IMR-90 (cell line): Measurements from ENCODE around the gene SOCS3. TPM values are rescaled to one million over a fixed set of nuclear protein-coding genes. Genes with fewer than 3 reads are reported as not detected.
A peak's percentile ranks its signal among the peaks of the same experiment; 100 is the strongest.

ENCODE experiments used
- ATAC-seq: fragments of 200-7000 bp; cut with Tn5 transposase; 2 replicates; pipeline ENCODE4 v1.9.1; 2020; ENCODE audit warnings: low read depth, mild to moderate bottlenecking, moderate library complexity
- BruUV-seq: library from RNA; stranded (reverse); fragments of 400-500 nt; replicated peaks from 2 replicates; lab custom pipeline; 2021; lab: Mats Ljungman, UMichigan
- CTCF ChIA-PET: fragments of 300-600 bp; formaldehyde crosslinking; extraction: SDS; loops from one replicate; lab custom pipeline; 2021; ENCODE audit warnings: antibody characterized with exemption; lab: Yijun Ruan, JAX
- POLR2A ChIA-PET: fragments of 300-600 bp; sonication (Branson Sonifier 250); formaldehyde crosslinking; loops from one replicate; lab custom pipeline; 2022; ENCODE audit warnings: antibody characterized with exemption; ENCODE audit not compliant: unreplicated experiment; lab: Charles Lee
- DNase-seq: peaks from one replicate; pipeline ENCODE4 v3.0.0; 2013
- H2AFZ ChIP-seq: replicated peaks from 2 replicates; pipeline ENCODE3; 2013; ENCODE audit warnings: low read length, mild to moderate bottlenecking; ENCODE audit not compliant: poor library complexity
- H2AK5ac ChIP-seq: 2 replicates; pipeline ENCODE4 v1.6.1; 2013; ENCODE audit warnings: low read depth, low read length, inconsistent platforms
- H2AK9ac ChIP-seq: replicated peaks from 2 replicates; pipeline ENCODE3; 2013; ENCODE audit warnings: mild to moderate bottlenecking, low read depth, low read length, moderate library complexity; ENCODE audit not compliant: poor library complexity
- H2BK120ac ChIP-seq: 2 replicates; pipeline ENCODE4 v1.6.1; 2013; ENCODE audit warnings: low read depth, low read length, inconsistent platforms
- H2BK15ac ChIP-seq: 3 replicates; pipeline ENCODE4 v1.6.1; 2013; ENCODE audit warnings: low read depth, low read length, inconsistent platforms
- H2BK20ac ChIP-seq: 2 replicates; pipeline ENCODE4 v1.6.1; 2013; ENCODE audit warnings: low read depth, mild to moderate bottlenecking, inconsistent platforms, low read length, moderate library complexity
- H2BK5ac ChIP-seq: 2 replicates; pipeline ENCODE4 v1.6.1; 2013; ENCODE audit warnings: mild to moderate bottlenecking, low read depth, low read length, inconsistent platforms; ENCODE audit not compliant: poor library complexity, severe bottlenecking
- H3K14ac ChIP-seq: replicated peaks from 2 replicates; pipeline ENCODE4 v1.6.1; 2013; ENCODE audit warnings: low read depth, low read length, inconsistent platforms
- H3K18ac ChIP-seq: 2 replicates; pipeline ENCODE4 v1.6.1; 2013; ENCODE audit warnings: low read depth, low read length, control low read depth
- H3K23ac ChIP-seq: 2 replicates; pipeline ENCODE4 v1.6.1; 2013; ENCODE audit warnings: low read depth, low read length, inconsistent platforms
- H3K27ac ChIP-seq: 2 replicates; pipeline ENCODE4 v1.5.1; 2013; ENCODE audit warnings: mild to moderate bottlenecking, control low read depth, low read length; ENCODE audit not compliant: insufficient read depth
- H3K27me3 ChIP-seq: 2 replicates; pipeline ENCODE4 v1.6.1; 2013; ENCODE audit warnings: low read length; ENCODE audit not compliant: control insufficient read depth, insufficient read depth
- H3K36me3 ChIP-seq: 2 replicates; pipeline ENCODE4 v1.6.1; 2013; ENCODE audit warnings: low read length, mixed read lengths; ENCODE audit not compliant: control insufficient read depth, insufficient read depth
- H3K4ac ChIP-seq: 2 replicates; pipeline ENCODE4 v1.6.1; 2013; ENCODE audit warnings: low read depth, low read length, inconsistent platforms
- H3K4me1 ChIP-seq: 2 replicates; pipeline ENCODE4 v1.6.1; 2013; ENCODE audit warnings: low read length, mixed read lengths; ENCODE audit not compliant: control insufficient read depth, insufficient read depth
- H3K4me2 ChIP-seq: 2 replicates; pipeline ENCODE4 v1.6.1; 2013; ENCODE audit warnings: low read depth, mild to moderate bottlenecking, control low read depth, low read length, moderate library complexity
- H3K4me3 ChIP-seq: 2 replicates; pipeline ENCODE4 v1.5.1; 2013; ENCODE audit warnings: low read depth, mild to moderate bottlenecking, control low read depth, low read length, moderate library complexity; ENCODE audit not compliant: insufficient read depth
- H3K56ac ChIP-seq: 2 replicates; pipeline ENCODE4 v1.6.1; 2013; ENCODE audit warnings: low read length, inconsistent platforms; ENCODE audit not compliant: insufficient read depth; ENCODE audit errors: extremely low read depth
- H3K79me1 ChIP-seq, 2 experiments: 2 replicates each; pipeline ENCODE4 v1.6.1; 2013; ENCODE audit warnings: low read length in 2 of 2, inconsistent platforms in 1 of 2, low read depth in 1 of 2
- H3K9ac ChIP-seq: 2 replicates; pipeline ENCODE4 v1.6.1; 2013; ENCODE audit warnings: low read depth, low read length, control low read depth
- H3K9me1 ChIP-seq: 2 replicates; pipeline ENCODE4 v1.6.1; 2013; ENCODE audit warnings: low read length, inconsistent platforms; ENCODE audit not compliant: insufficient read depth
- H3K9me3 ChIP-seq: 2 replicates; pipeline ENCODE4 v1.6.1; 2013; ENCODE audit warnings: low read length; ENCODE audit not compliant: control insufficient read depth, insufficient read depth
- H4K20me1 ChIP-seq: 2 replicates; pipeline ENCODE4 v1.6.1; 2013; ENCODE audit warnings: low read length, inconsistent platforms; ENCODE audit not compliant: insufficient read depth
- H4K5ac ChIP-seq: 2 replicates; pipeline ENCODE4 v1.6.1; 2013; ENCODE audit warnings: mild to moderate bottlenecking, low read depth, low read length, control low read depth
- H4K8ac ChIP-seq, 2 experiments: 2 replicates each; pipeline ENCODE4 v1.6.1; 2013; ENCODE audit warnings: low read depth in 2 of 2, low read length in 2 of 2, control low read depth in 1 of 2, inconsistent platforms in 1 of 2
- H4K91ac ChIP-seq: 2 replicates; pipeline ENCODE4 v1.6.1; 2013; ENCODE audit warnings: low read depth, low read length, inconsistent platforms; ENCODE audit not compliant: insufficient read depth
- BHLHE40 ChIP-seq: fragments of 150-350 bp; IDR thresholded peaks from 2 replicates; pipeline ENCODE4 v1.6.1; 2016; ENCODE audit warnings: mild to moderate bottlenecking, low read depth, low read length
- CEBPB ChIP-seq: IDR thresholded peaks from 2 replicates; pipeline ENCODE4 v1.6.1; 2012; ENCODE audit warnings: low read depth, low read length, improper control_type of control experiment
- FOS ChIP-seq: fragments of 150-350 bp; IDR thresholded peaks from 2 replicates; pipeline ENCODE4 v1.6.1; 2016; ENCODE audit warnings: low read depth, low read length
- MAFK ChIP-seq: IDR thresholded peaks from 2 replicates; pipeline ENCODE4 v1.6.1; 2012; ENCODE audit warnings: low read depth, low read length, improper control_type of control experiment
- MXI1 ChIP-seq: IDR thresholded peaks from 2 replicates; pipeline ENCODE4 v1.6.1; 2012; ENCODE audit warnings: low read depth, mild to moderate bottlenecking, low read length, moderate library complexity, borderline replicate concordance
- RAD21 ChIP-seq: IDR thresholded peaks from 2 replicates; pipeline ENCODE4 v1.6.1; 2012; ENCODE audit warnings: low read length, improper control_type of control experiment
- RCOR1 ChIP-seq: IDR thresholded peaks from 2 replicates; pipeline ENCODE4 v1.6.1; 2012; ENCODE audit warnings: mild to moderate bottlenecking, low read length, improper control_type of control experiment; ENCODE audit not compliant: insufficient replicate concordance
- RFX5 ChIP-seq: IDR thresholded peaks from 2 replicates; pipeline ENCODE4 v1.8.0; 2012; ENCODE audit warnings: low read depth, mild to moderate bottlenecking, low read length, moderate library complexity
- SMC3 ChIP-seq: fragments of 150-350 bp; IDR thresholded peaks from 2 replicates; pipeline ENCODE4 v1.6.1; 2016; ENCODE audit warnings: low read depth, mild to moderate bottlenecking, antibody characterized with exemption, low read length, moderate library complexity
- WGBS, 2 experiments: methylation state at CpG; one replicate each; pipeline versions ENCODE4 v1.1.5 to v1.1.7; 2013; ENCODE audit warnings: missing lambda C conversion rate in 2 of 2; ENCODE audit not compliant: insufficient read length in 1 of 2; ENCODE audit errors: extremely low coverage in 2 of 2; 5-methylcytosine and 5-hydroxymethylcytosine counted together
- dilution Hi-C: fragments of 300-500 bp; cut with HindIII; formaldehyde crosslinking; loops from one replicate; pipeline ENCODE4 v1.14.3; 2018; ENCODE audit warnings: low sequenced_read_pairs; ENCODE audit not compliant: unreplicated experiment
- in situ Hi-C: fragments of 300-500 bp; cut with MboI; formaldehyde crosslinking; loops from 3 replicates; pipeline ENCODE4 v1.14.3; 2019; ENCODE audit warnings: low sequenced_read_pairs, inconsistent platforms, mixed read lengths
- intact Hi-C: fragments of 100-400 bp; cut with micrococcal nuclease; formaldehyde crosslinking; loops from 2 replicates; pipeline ENCODE4 v1.10.0; 2022
- polyA plus RNA-seq, 3 experiments: library from polyadenylated mRNA; depleted of rRNA; stranded (reverse); fragments of >200 nt; gene quantifications; 2 replicates each; pipeline ENCODE4 v1.2.3, GENCODE V29; 2012; ENCODE audit warnings: low replicate concordance in 1 of 3
- total RNA-seq: library from RNA; depleted of rRNA; stranded (reverse); fragments of >200 nt; gene quantifications from 2 replicates; pipeline ENCODE4 v1.2.3, GENCODE V29; 2012
- TF ChIP-seq, protein P1 (sequence below): conservative IDR thresholded peaks from 2 replicates; pipeline ENCODE4 v1.5.1; 2012; ENCODE audit warnings: mild to moderate bottlenecking, low read depth, low read length, improper control_type of control experiment
- TF ChIP-seq, protein P2 (sequence below): fragments of 150-350 bp; IDR thresholded peaks from 2 replicates; pipeline ENCODE4 v1.6.1; 2017; ENCODE audit warnings: mild to moderate bottlenecking, antibody characterized with exemption, low read length, low read depth
- TF ChIP-seq, protein P3 (sequence below): fragments of 150-350 bp; IDR thresholded peaks from 2 replicates; pipeline ENCODE4 v1.6.1; 2016; ENCODE audit warnings: low read depth, mild to moderate bottlenecking, low read length, moderate library complexity, borderline replicate concordance

Gene SOCS3
- total and polyA plus RNA-seq, 2 of the 4 experiments (the other 2 are of a cell fraction), result 19.2 to 19.9 TPM

DNA sequence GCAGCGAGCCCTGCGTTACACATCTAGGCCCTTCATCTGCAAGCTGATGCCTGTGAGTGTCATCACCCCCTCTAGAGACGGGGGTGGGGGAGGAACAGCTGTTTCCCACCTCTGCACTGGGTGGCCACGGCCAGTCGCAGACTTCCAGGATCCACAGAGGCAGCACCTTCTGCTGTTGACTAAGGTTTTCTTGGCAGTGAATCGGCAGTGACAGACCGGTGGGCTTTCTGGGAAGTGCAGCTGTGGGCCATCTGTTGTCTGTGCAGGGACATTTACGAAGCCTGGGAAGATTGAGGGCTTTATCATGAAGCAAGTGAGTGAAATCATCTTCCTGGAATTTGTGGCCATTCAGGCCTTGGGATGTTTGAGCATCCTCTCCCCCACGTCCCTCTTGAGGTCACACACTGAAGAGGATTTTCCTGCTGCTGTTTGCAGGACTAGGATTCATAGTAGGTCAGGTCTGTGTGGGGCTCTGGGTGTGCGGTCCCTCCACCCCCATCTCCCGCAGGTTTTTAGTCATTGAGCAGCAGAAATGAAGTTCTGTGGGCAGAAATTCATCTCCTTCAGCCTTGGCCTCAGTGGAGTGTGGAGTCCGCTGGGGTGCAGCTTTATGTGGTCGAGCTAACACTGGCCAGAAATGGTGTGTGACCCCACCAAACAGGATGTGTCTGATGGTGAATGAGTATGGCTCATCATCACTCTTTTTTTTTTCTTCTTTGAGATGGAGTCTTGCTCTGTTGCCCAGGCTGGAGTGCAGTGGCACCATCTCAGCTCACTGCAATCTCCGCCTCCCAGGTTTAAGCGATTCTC is 30.6 kb upstream of the SOCS3 start:
- 0 out of 2 replicates have a peak overlapping the region, but pooled peaks have one; percentile 5 for H3K9ac ChIP-seq
- peaks cover 35% of the 10 kb centered on the region for H4K20me1 ChIP-seq
- 0% methylated on average over 1 of the region's 15 CpGs; no CpG with 5 or more reads in 1 of the 2 experiments for WGBS, 2 experiments
- dilution Hi-C loops (no loop called here), in situ Hi-C loops (no loop called here), intact Hi-C loops (loop anchor here (1.0 kb wide), 1 partner anchor 30 kb away; the partner anchor contains the start of gene SOCS3)
- H2BK20ac ChIP-seq, result peak overlapping the region; percentile 91
- H2AK5ac ChIP-seq, result peak overlapping the region; percentile 96
- peak overlapping the region; percentile 48; the same call in 1 of the 3 replicates for H2BK15ac ChIP-seq
- TSS peak; percentile 25 for BruUV-seq
- H2BK5ac ChIP-seq, result peak overlapping the region; percentile 80
- H3K9me1 ChIP-seq, result peaks cover 55% of the 10 kb centered on the region
- H4K91ac ChIP-seq, result peak overlapping the region; percentile 75
- peak overlapping the region; percentile 51 for H3K56ac ChIP-seq
- H3K27ac ChIP-seq, result peak overlapping the region; percentile 82
- no peaks in the 10 kb centered on the region for H3K9me3 ChIP-seq
- H2AK9ac ChIP-seq, result peak overlapping the region; percentile 86
- H3K4ac ChIP-seq, result peak overlapping the region; percentile 92
- H3K14ac ChIP-seq, result peak overlapping the region; percentile 76
- CTCF ChIA-PET, result interaction anchor here (0.6 to 2.8 kb wide), 2 partner anchors 10 to 31 kb away, joined by 4 to 10 read pairs; no protein-coding TSS in a partner anchor
- H4K5ac ChIP-seq, result peak overlapping the region; percentile 51
- H3K23ac ChIP-seq, result peak overlapping the region; percentile 90; the same call in 1 of the 2 replicates
- POLR2A ChIA-PET, result interaction anchor here (0.5 to 0.7 kb wide), 3 partner anchors 8 to 1498 kb away, joined by 3 to 4 read pairs (median 4); no protein-coding TSS in a partner anchor
- H3K4me3 ChIP-seq, result no peak overlapping the region
- peaks cover 43% of the 10 kb centered on the region for H3K4me1 ChIP-seq
- H2AFZ ChIP-seq, result peak overlapping the region; percentile 37
- DNase-seq (peak; percentile 100), ATAC-seq (peak; percentile 72)
- peaks cover 24 to 87% of the 10 kb centered on the region in 2 experiments for H3K79me1 ChIP-seq
- H3K36me3 ChIP-seq, result peaks cover 8% of the 10 kb centered on the region
- H2BK120ac ChIP-seq, result peak overlapping the region; percentile 95
- peak overlapping the region; percentile 11 for H3K4me2 ChIP-seq
- H3K18ac ChIP-seq, result peak overlapping the region; percentile 44
- peak overlapping the region; percentile 7 to 83 for H4K8ac ChIP-seq
- H3K27me3 ChIP-seq, result no peaks in the 10 kb centered on the region
- TF ChIP-seq, protein P1, sequence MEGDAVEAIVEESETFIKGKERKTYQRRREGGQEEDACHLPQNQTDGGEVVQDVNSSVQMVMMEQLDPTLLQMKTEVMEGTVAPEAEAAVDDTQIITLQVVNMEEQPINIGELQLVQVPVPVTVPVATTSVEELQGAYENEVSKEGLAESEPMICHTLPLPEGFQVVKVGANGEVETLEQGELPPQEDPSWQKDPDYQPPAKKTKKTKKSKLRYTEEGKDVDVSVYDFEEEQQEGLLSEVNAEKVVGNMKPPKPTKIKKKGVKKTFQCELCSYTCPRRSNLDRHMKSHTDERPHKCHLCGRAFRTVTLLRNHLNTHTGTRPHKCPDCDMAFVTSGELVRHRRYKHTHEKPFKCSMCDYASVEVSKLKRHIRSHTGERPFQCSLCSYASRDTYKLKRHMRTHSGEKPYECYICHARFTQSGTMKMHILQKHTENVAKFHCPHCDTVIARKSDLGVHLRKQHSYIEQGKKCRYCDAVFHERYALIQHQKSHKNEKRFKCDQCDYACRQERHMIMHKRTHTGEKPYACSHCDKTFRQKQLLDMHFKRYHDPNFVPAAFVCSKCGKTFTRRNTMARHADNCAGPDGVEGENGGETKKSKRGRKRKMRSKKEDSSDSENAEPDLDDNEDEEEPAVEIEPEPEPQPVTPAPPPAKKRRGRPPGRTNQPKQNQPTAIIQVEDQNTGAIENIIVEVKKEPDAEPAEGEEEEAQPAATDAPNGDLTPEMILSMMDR, result peak; percentile 24; the same call in 1 of the 2 replicates
- TF ChIP-seq MXI1 (0 out of 2 replicates have a peak, but pooled peaks have one; percentile 41), RAD21 (peak; percentile 42; the same call in 1 of the 2 replicates), SMC3 (no peak), CEBPB (peak; percentile 89), RCOR1 (peak; percentile 94), FOS (peak; percentile 78), MAFK (peak; percentile 1; the same call in 1 of the 2 replicates), BHLHE40 (peak; percentile 33; the same call in 1 of the 2 replicates), RFX5 (no peak)
- TF ChIP-seq, protein P2, sequence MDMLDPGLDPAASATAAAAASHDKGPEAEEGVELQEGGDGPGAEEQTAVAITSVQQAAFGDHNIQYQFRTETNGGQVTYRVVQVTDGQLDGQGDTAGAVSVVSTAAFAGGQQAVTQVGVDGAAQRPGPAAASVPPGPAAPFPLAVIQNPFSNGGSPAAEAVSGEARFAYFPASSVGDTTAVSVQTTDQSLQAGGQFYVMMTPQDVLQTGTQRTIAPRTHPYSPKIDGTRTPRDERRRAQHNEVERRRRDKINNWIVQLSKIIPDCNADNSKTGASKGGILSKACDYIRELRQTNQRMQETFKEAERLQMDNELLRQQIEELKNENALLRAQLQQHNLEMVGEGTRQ, result no peak
- TF ChIP-seq, protein P3, sequence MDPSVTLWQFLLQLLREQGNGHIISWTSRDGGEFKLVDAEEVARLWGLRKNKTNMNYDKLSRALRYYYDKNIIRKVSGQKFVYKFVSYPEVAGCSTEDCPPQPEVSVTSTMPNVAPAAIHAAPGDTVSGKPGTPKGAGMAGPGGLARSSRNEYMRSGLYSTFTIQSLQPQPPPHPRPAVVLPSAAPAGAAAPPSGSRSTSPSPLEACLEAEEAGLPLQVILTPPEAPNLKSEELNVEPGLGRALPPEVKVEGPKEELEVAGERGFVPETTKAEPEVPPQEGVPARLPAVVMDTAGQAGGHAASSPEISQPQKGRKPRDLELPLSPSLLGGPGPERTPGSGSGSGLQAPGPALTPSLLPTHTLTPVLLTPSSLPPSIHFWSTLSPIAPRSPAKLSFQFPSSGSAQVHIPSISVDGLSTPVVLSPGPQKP, result no peak
